H1 (cell line): ENCODE data around the gene C20orf144. TPM values are rescaled to one million over a fixed set of nuclear protein-coding genes. Genes with fewer than 3 reads are reported as not detected.

Experiments used
- BCL11A ChIP-seq, 2 experiments: IDR thresholded peaks; one replicate each; pipeline ENCODE4 v1.6.1; 2011; ENCODE audit warnings: low read depth in 2 of 2, low read length in 2 of 2, mild to moderate bottlenecking in 2 of 2
- CBX5 ChIP-seq: fragments of 300-800, 300-1000 bp; sonication (generic); IDR thresholded peaks from 2 replicates; pipeline ENCODE4 v1.7.1; 2016; ENCODE audit warnings: antibody characterized with exemption, low read length, low read depth
- CREB1 ChIP-seq: IDR thresholded peaks from 2 replicates; pipeline ENCODE4 v1.6.1; 2012; ENCODE audit warnings: inconsistent platforms
- E2F6 ChIP-seq: IDR thresholded peaks from 2 replicates; pipeline ENCODE4 v1.6.1; 2012; ENCODE audit warnings: inconsistent platforms
- HDAC2 ChIP-seq, 2 experiments: fragments of 300-600 bp in 1 of 2; sonication (generic) in 1 of 2; IDR thresholded peaks; 2 replicates each; pipeline ENCODE4 v1.6.1; 2011 to 2012; ENCODE audit warnings: low read depth in 2 of 2, low read length in 2 of 2, mild to moderate bottlenecking in 2 of 2, moderate library complexity in 2 of 2, borderline replicate concordance in 1 of 2, inconsistent platforms in 1 of 2
- JUND ChIP-seq: IDR thresholded peaks from 2 replicates; pipeline ENCODE4 v1.6.1; 2011; ENCODE audit warnings: mild to moderate bottlenecking, improper control_type of control experiment, low read length
- MAFK ChIP-seq: IDR thresholded peaks from 2 replicates; pipeline ENCODE4 v1.6.1; 2012; ENCODE audit warnings: low read depth, mild to moderate bottlenecking, improper control_type of control experiment, low read length
- POLR2A ChIP-seq, 2 experiments: IDR thresholded peaks; 1 replicate in 1 of 2; 2 replicates in 1 of 2; pipeline ENCODE4 v1.6.1; 2011; ENCODE audit warnings: low read depth in 2 of 2, low read length in 2 of 2, mild to moderate bottlenecking in 2 of 2; ENCODE audit errors: control extremely low read depth in 1 of 2
- POLR2AphosphoS5 ChIP-seq: IDR thresholded peaks from 2 replicates; pipeline ENCODE4 v1.6.1; 2011; ENCODE audit warnings: low read depth, low read length
- POU5F1 ChIP-seq: IDR thresholded peaks from 2 replicates; pipeline ENCODE4 v1.6.1; 2011; ENCODE audit warnings: low read depth, mild to moderate bottlenecking, low read length, moderate library complexity
- RBBP5 ChIP-seq: IDR thresholded peaks from 2 replicates; pipeline ENCODE4 v1.7.1; 2012; ENCODE audit warnings: low read depth, mild to moderate bottlenecking, inconsistent platforms, low read length, moderate library complexity, borderline replicate concordance
- RFX5 ChIP-seq: IDR thresholded peaks from 2 replicates; pipeline ENCODE4 v1.6.1; 2011; ENCODE audit warnings: low read depth, low read length, improper control_type of control experiment, borderline replicate concordance
- SP2 ChIP-seq: IDR thresholded peaks from 2 replicates; pipeline ENCODE4 v1.6.1; 2012; ENCODE audit warnings: mild to moderate bottlenecking, low read length, inconsistent platforms
- TBP ChIP-seq: IDR thresholded peaks from 2 replicates; pipeline ENCODE4 v1.6.1; 2011; ENCODE audit warnings: low read depth, low read length, improper control_type of control experiment
- TCF12 ChIP-seq: IDR thresholded peaks from 2 replicates; pipeline ENCODE4 v1.6.1; 2011; ENCODE audit warnings: low read depth, mild to moderate bottlenecking, low read length
- polyA plus RNA-seq, 7 experiments: library from polyadenylated mRNA; depleted of rRNA in 3 of 7; stranded (reverse) in 5 of 7; unstranded in 2 of 7; fragments of >200 nt in 5 of 7; fragments of 200-250 nt in 2 of 7; gene quantifications; 1 replicate in 5 of 7; 2 replicates in 1 of 7; 4 replicates in 1 of 7; pipeline versions ENCODE4 v1.2.1 to v1.2.3, GENCODE V29; 2011 to 2013; ENCODE audit warnings: missing spikeins in 2 of 7, mixed read lengths in 2 of 7
- total RNA-seq: library from RNA; stranded (reverse); fragmentation: NEBNext Ultra II Directional; extraction: Animal tissue kit (Norgen Biotek cat#: 25700); gene quantifications from 2 replicates; pipeline ENCODE4 v1.2.1, GENCODE V29; 2021
- TF ChIP-seq, protein P1 (sequence below): IDR thresholded peaks from 2 replicates; pipeline ENCODE4 v1.6.1; 2012; ENCODE audit warnings: inconsistent platforms
- TF ChIP-seq, protein P2 (sequence below), 3 experiments: IDR thresholded peaks; 1 replicate in 2 of 3; 2 replicates in 1 of 3; pipeline versions ENCODE4 v1.5.1 to v1.6.1; 2011; ENCODE audit warnings: low read length in 3 of 3, mild to moderate bottlenecking in 3 of 3, inconsistent platforms in 2 of 3, low read depth in 1 of 3, moderate library complexity in 1 of 3; ENCODE audit not compliant: insufficient read depth in 1 of 3; ENCODE audit errors: control extremely low read depth in 1 of 3

The C20orf144 gene
- total and polyA plus RNA-seq, 2 of the 8 experiments (the other 6 are each of a cell fraction or from before 2014, with no cell fraction given): 0.21 to 0.24 TPM

GRCh38 chr20:33667676-33668465 is 5.7 kb downstream of the C20orf144 start (continued):
- TF ChIP-seq RFX5 (no peak), POU5F1 (no peak), RBBP5 (no peak), POLR2A (IDR thresholded peaks at IDR 0.05; ENCODE audit: control extremely low read depth in 1 of 2, low read depth in 2 of 2, low read length in 2 of 2) (no peak), TBP (peak; percentile 36; the same call in 1 of the 2 replicates), JUND (no peak), TCF12 (no peak), E2F6 (peak; percentile 29; the same call in 1 of the 2 replicates), CREB1 (0 out of 2 replicates have a peak, but pooled peaks have one; percentile 36), POLR2AphosphoS5 (no peak), HDAC2 (IDR thresholded peaks at IDR 0.05; ENCODE audit: borderline replicate concordance in 1 of 2, low read depth in 2 of 2, low read length in 2 of 2) (no peak), SP2 (no peak), MAFK (no peak), BCL11A (IDR thresholded peaks at IDR 0.05; ENCODE audit: low read depth in 2 of 2, low read length in 2 of 2) (no peak), CBX5 (no peak)
- TF ChIP-seq, protein P1, sequence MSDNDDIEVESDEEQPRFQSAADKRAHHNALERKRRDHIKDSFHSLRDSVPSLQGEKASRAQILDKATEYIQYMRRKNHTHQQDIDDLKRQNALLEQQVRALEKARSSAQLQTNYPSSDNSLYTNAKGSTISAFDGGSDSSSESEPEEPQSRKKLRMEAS: peak; percentile 76
- TF ChIP-seq, protein P2, sequence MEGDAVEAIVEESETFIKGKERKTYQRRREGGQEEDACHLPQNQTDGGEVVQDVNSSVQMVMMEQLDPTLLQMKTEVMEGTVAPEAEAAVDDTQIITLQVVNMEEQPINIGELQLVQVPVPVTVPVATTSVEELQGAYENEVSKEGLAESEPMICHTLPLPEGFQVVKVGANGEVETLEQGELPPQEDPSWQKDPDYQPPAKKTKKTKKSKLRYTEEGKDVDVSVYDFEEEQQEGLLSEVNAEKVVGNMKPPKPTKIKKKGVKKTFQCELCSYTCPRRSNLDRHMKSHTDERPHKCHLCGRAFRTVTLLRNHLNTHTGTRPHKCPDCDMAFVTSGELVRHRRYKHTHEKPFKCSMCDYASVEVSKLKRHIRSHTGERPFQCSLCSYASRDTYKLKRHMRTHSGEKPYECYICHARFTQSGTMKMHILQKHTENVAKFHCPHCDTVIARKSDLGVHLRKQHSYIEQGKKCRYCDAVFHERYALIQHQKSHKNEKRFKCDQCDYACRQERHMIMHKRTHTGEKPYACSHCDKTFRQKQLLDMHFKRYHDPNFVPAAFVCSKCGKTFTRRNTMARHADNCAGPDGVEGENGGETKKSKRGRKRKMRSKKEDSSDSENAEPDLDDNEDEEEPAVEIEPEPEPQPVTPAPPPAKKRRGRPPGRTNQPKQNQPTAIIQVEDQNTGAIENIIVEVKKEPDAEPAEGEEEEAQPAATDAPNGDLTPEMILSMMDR (IDR thresholded peaks at IDR 0.05; ENCODE audit: control extremely low read depth in 1 of 3, insufficient read depth in 1 of 3, low read depth in 1 of 3, low read length in 3 of 3): peak; percentile 90 to 97 (median 94)
